ENCODE results near the gene LEKR1.
A peak's percentile ranks its signal among the peaks of the same experiment; 100 is the strongest.

GRCh38 chr3:156816794-156817645, 9.1 kb upstream of the LEKR1 start:
- TF ChIP-seq RAD21 (CRISPR knock-in tag; conservative IDR thresholded peaks at IDR 0.05 in 1 of 2, IDR thresholded peaks at IDR 0.05 in 1 of 2) (no peak), HDAC2 (IDR thresholded peaks at IDR 0.05) (no peak), NFIC (IDR thresholded peaks at IDR 0.05) (no peak), ZSCAN29 (IDR thresholded peaks at IDR 0.05) (no peak), CTCF (IDR thresholded peaks at IDR 0.05 in 2 of 3, conservative IDR thresholded peaks at IDR 0.05 in 1 of 3; ENCODE audit: insufficient read depth in 2 of 3, low read depth in 1 of 3, low read length in 3 of 3) (peak; percentile 15 to 16 (median 15); a peak in 1 of 6 replicates), MIER1 (IDR thresholded peaks at IDR 0.05; ENCODE audit: low read depth) (no peak), ZNF165 (CRISPR knock-in tag; IDR thresholded peaks at IDR 0.05; ENCODE audit: borderline replicate concordance) (no peak), ESRRB (CRISPR knock-in tag; IDR thresholded peaks at IDR 0.05; ENCODE audit: borderline replicate concordance) (no peak), POLR2A (conservative IDR thresholded peaks at IDR 0.05) (0 out of 2 replicates have a peak, but pooled peaks have one; percentile 49), ZNF512 (tag; IDR thresholded peaks at IDR 0.05) (no peak), PREB (CRISPR knock-in tag; IDR thresholded peaks at IDR 0.05) (no peak), CEBPB (tag; IDR thresholded peaks at IDR 0.05) (no peak)

Data from K562 (cell line).